ENCODE results near the gene SHMT1. TPM values are rescaled to one million over a fixed set of nuclear protein-coding genes. Genes with fewer than 3 reads are reported as not detected.

The SHMT1 gene
- total and polyA plus RNA-seq, 2 of the 4 experiments (the other 2 are of a cell fraction), result 7.5 to 8.1 TPM

DNA sequence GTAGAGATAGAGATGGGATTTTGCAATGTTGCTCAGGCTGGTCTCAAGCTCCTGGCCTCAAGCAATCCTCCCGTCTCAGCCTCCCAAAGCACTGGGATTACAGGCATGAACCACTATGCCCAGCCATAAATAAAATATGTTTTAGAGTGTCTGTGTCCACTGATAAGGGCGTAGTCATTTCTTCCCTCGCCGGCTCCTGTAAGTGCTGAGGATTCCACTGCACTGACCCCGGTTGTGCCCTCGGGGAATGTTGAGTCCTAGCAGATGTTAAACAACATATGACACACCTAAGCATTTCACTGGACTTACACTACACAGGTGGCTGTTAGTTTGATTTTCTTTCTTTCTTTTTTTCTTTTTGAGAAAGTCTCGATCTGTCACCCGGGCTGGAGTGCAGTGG is 5.6 kb upstream of the SHMT1 start:
- TF ChIP-seq, protein P1, sequence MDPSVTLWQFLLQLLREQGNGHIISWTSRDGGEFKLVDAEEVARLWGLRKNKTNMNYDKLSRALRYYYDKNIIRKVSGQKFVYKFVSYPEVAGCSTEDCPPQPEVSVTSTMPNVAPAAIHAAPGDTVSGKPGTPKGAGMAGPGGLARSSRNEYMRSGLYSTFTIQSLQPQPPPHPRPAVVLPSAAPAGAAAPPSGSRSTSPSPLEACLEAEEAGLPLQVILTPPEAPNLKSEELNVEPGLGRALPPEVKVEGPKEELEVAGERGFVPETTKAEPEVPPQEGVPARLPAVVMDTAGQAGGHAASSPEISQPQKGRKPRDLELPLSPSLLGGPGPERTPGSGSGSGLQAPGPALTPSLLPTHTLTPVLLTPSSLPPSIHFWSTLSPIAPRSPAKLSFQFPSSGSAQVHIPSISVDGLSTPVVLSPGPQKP (IDR thresholded peaks at IDR 0.05; ENCODE audit: borderline replicate concordance, low read depth, low read length), result no peak
- TF ChIP-seq CEBPB (IDR thresholded peaks at IDR 0.05; ENCODE audit: low read depth, low read length) (no peak), RCOR1 (IDR thresholded peaks at IDR 0.05; ENCODE audit: insufficient replicate concordance, low read length) (no peak), NFE2L2 (IDR thresholded peaks at IDR 0.05; ENCODE audit: low read depth, low read length) (no peak), MAFK (IDR thresholded peaks at IDR 0.05; ENCODE audit: low read depth, low read length) (no peak), CHD1 (IDR thresholded peaks at IDR 0.05; ENCODE audit: low read depth, low read length) (no peak), MXI1 (IDR thresholded peaks at IDR 0.05; ENCODE audit: borderline replicate concordance, low read depth, low read length) (no peak), BHLHE40 (IDR thresholded peaks at IDR 0.05; ENCODE audit: low read depth, low read length) (no peak), POLR2A (IDR thresholded peaks at IDR 0.05; ENCODE audit: low read depth, low read length) (no peak), RAD21 (IDR thresholded peaks at IDR 0.05; ENCODE audit: low read length) (no peak), RFX5 (IDR thresholded peaks at IDR 0.05; ENCODE audit: low read depth, low read length) (no peak), FOS (IDR thresholded peaks at IDR 0.05; ENCODE audit: low read depth, low read length) (no peak), SMC3 (IDR thresholded peaks at IDR 0.05; ENCODE audit: low read depth, low read length) (no peak), MAZ (IDR thresholded peaks at IDR 0.05; ENCODE audit: borderline replicate concordance, low read depth, low read length) (no peak)
- TF ChIP-seq, protein P2, sequence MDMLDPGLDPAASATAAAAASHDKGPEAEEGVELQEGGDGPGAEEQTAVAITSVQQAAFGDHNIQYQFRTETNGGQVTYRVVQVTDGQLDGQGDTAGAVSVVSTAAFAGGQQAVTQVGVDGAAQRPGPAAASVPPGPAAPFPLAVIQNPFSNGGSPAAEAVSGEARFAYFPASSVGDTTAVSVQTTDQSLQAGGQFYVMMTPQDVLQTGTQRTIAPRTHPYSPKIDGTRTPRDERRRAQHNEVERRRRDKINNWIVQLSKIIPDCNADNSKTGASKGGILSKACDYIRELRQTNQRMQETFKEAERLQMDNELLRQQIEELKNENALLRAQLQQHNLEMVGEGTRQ (IDR thresholded peaks at IDR 0.05; ENCODE audit: low read depth, low read length), result no peak
- TF ChIP-seq, protein P3, sequence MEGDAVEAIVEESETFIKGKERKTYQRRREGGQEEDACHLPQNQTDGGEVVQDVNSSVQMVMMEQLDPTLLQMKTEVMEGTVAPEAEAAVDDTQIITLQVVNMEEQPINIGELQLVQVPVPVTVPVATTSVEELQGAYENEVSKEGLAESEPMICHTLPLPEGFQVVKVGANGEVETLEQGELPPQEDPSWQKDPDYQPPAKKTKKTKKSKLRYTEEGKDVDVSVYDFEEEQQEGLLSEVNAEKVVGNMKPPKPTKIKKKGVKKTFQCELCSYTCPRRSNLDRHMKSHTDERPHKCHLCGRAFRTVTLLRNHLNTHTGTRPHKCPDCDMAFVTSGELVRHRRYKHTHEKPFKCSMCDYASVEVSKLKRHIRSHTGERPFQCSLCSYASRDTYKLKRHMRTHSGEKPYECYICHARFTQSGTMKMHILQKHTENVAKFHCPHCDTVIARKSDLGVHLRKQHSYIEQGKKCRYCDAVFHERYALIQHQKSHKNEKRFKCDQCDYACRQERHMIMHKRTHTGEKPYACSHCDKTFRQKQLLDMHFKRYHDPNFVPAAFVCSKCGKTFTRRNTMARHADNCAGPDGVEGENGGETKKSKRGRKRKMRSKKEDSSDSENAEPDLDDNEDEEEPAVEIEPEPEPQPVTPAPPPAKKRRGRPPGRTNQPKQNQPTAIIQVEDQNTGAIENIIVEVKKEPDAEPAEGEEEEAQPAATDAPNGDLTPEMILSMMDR (conservative IDR thresholded peaks at IDR 0.05; ENCODE audit: low read depth, low read length), result no peak
- Histone ChIP-seq H3K9me1 (ENCODE audit: insufficient read depth, low read length) (no peaks in the 10 kb centered on the region), H3K4me2 (ENCODE audit: low read depth, low read length) (no peak overlapping the region), H3K27me3 (ENCODE audit: control insufficient read depth, insufficient read depth, low read length) (peaks cover 3% of the 10 kb centered on the region), H3K4ac (ENCODE audit: low read depth, low read length) (no peak overlapping the region), H3K9me3 (ENCODE audit: control insufficient read depth, insufficient read depth, low read length) (no peaks in the 10 kb centered on the region), H4K20me1 (ENCODE audit: insufficient read depth, low read length) (no peaks in the 10 kb centered on the region), H2AFZ (replicated peaks; ENCODE audit: low read length, poor library complexity) (no peak overlapping the region), H2BK20ac (ENCODE audit: low read depth, low read length) (no peak overlapping the region), H4K8ac (ENCODE audit: low read depth in 2 of 2, low read length in 2 of 2) (no peak overlapping the region), H3K36me3 (ENCODE audit: control insufficient read depth, insufficient read depth, low read length) (no peaks in the 10 kb centered on the region), H3K4me3 (ENCODE audit: insufficient read depth, low read depth, low read length) (no peak overlapping the region), H2BK120ac (ENCODE audit: low read depth, low read length) (no peak overlapping the region), H2BK5ac (ENCODE audit: low read depth, low read length, poor library complexity, severe bottlenecking) (no peak overlapping the region), H3K18ac (ENCODE audit: low read depth, low read length) (no peak overlapping the region), H2AK9ac (replicated peaks; ENCODE audit: low read depth, low read length, poor library complexity) (no peak overlapping the region), H3K23ac (ENCODE audit: low read depth, low read length) (no peak overlapping the region), H3K56ac (ENCODE audit: extremely low read depth, insufficient read depth, low read length) (no peak overlapping the region), H3K14ac (replicated peaks; ENCODE audit: low read depth, low read length) (no peak overlapping the region), H3K4me1 (ENCODE audit: control insufficient read depth, insufficient read depth, low read length) (0 out of 2 replicates have a peak, but pooled peaks cover 1% of the 10 kb centered on the region), H3K27ac (ENCODE audit: insufficient read depth, low read length) (no peak overlapping the region), H2BK15ac (ENCODE audit: low read depth, low read length) (no peak overlapping the region), H4K91ac (ENCODE audit: insufficient read depth, low read depth, low read length) (no peak overlapping the region), H4K5ac (ENCODE audit: low read depth, low read length) (no peak overlapping the region), H2AK5ac (ENCODE audit: low read depth, low read length) (no peak overlapping the region), H3K79me1 (ENCODE audit: low read depth in 1 of 2, low read length in 2 of 2) (no peaks in the 10 kb centered on the region), H3K9ac (ENCODE audit: low read depth, low read length) (no peak overlapping the region)
- in situ Hi-C loops (cut with MboI; ENCODE audit: low sequenced_read_pairs) (no loop called here), dilution Hi-C loops (cut with HindIII; ENCODE audit: low sequenced_read_pairs, unreplicated experiment) (no loop called here), intact Hi-C loops (cut with micrococcal nuclease) (no loop called here)
- BruUV-seq (replicated peaks), result no TSS peak
- POLR2A ChIA-PET (ENCODE audit: unreplicated experiment), result no interaction called here
- ATAC-seq (ENCODE audit: low read depth) (no peak), DNase-seq (no peak)
- CTCF ChIA-PET, result no interaction called here
- WGBS, 2 experiments (ENCODE audit: extremely low coverage in 2 of 2, insufficient read length in 1 of 2), result no CpG with 5 or more reads among the region's 8 CpGs

All from IMR-90 (cell line).